ENCODE results near the gene MINDY3. TPM values are rescaled to one million over a fixed set of nuclear protein-coding genes. Genes with fewer than 3 reads are reported as not detected.

The MINDY3 gene
- total and polyA plus RNA-seq, 2 donors (not counting 1 experiment from before 2014, with no cell fraction given), result 11.6 to 29.3 TPM

GRCh38 chr10:15789793-15790525 is 70.3 kb downstream of the MINDY3 start:
- no peak for DNase-seq
- POLR2A ChIA-PET, result no interaction called here
- CTCF ChIA-PET, result interaction anchor here (0.5 kb wide), 1 partner anchor 1434 kb away, joined by 3 read pairs; no protein-coding TSS in a partner anchor

More at GRCh38 chr10:15789793-15790525, 70.3 kb downstream of the MINDY3 start:
- H3K9ac ChIP-seq (ENCODE audit: low read length), result no peak overlapping the region
- Mint-ChIP-seq H3K27me3 (no peaks in the 10 kb centered on the region), H3K9me3 (ENCODE audit: insufficient read depth) (no peaks in the 10 kb centered on the region), H3K4me1 (no peaks in the 10 kb centered on the region), H3K27ac (no peak overlapping the region), H3K4me3 (no peak overlapping the region)
- ATAC-seq (ENCODE audit: low read depth), result no peak
- H3K79me2 ChIP-seq (ENCODE audit: control insufficient read depth, insufficient read depth, low read length), result no peaks in the 10 kb centered on the region
- H3K4me1 ChIP-seq (ENCODE audit: control insufficient read depth in 2 of 2, insufficient read depth in 2 of 2, low read length in 2 of 2), result no peaks in the 10 kb centered on the region
- TF ChIP-seq CTCF (IDR thresholded peaks at IDR 0.05), result no peak
- TF ChIP-seq EZH2 (IDR thresholded peaks at IDR 0.05; ENCODE audit: borderline replicate concordance, insufficient read depth, low read depth, low read length, poor library complexity, severe bottlenecking), result no peak
- no peak overlapping the region for H3K27ac ChIP-seq (ENCODE audit: low read length in 2 of 2)
- no peaks in the 10 kb centered on the region for H4K20me1 ChIP-seq (ENCODE audit: control insufficient read depth, insufficient read depth, low read length, poor library complexity, severe bottlenecking)
- whole genome bisulfite sequencing (ENCODE audit: insufficient coverage), result 90% methylated on average over 1 of the region's 1 CpG
- H3K4me3 ChIP-seq (ENCODE audit: control extremely low read depth in 1 of 5, extremely low read depth in 1 of 5, insufficient read depth in 1 of 5, low read depth in 2 of 5, low read length in 4 of 5), result no peak overlapping the region
- intact Hi-C loops (cut with micrococcal nuclease), result no loop called here
- H3K9me3 ChIP-seq (ENCODE audit: control extremely low read depth in 1 of 3, control insufficient read depth in 2 of 3, insufficient read depth in 1 of 3, low read length in 2 of 3), result no peaks in the 10 kb centered on the region
- no peak overlapping the region for H2AFZ ChIP-seq (ENCODE audit: insufficient read depth, low read depth, low read length, poor library complexity, severe bottlenecking)
- no peaks in the 10 kb centered on the region for H3K27me3 ChIP-seq (replicated peaks in 1 of 4; ENCODE audit: control extremely low read depth in 1 of 4, control insufficient read depth in 3 of 4, insufficient read depth in 4 of 4, low read length in 3 of 4)
- no peak overlapping the region for H3K4me2 ChIP-seq (replicated peaks; ENCODE audit: low read depth, low read length, poor library complexity, severe bottlenecking)
- peaks cover 3 to 63% of the 10 kb centered on the region in 2 experiments for H3K36me3 ChIP-seq (replicated peaks in 1 of 2; ENCODE audit: control extremely low read depth in 1 of 2, control insufficient read depth in 1 of 2, extremely low read depth in 1 of 2, insufficient read depth in 2 of 2, low read length in 1 of 2)
